ENCODE results near the gene SH3GLB2. TPM values are rescaled to one million over a fixed set of nuclear protein-coding genes. Genes with fewer than 3 reads are reported as not detected.
A peak's percentile ranks its signal among the peaks of the same experiment; 100 is the strongest.

The SH3GLB2 gene
- total and polyA plus RNA-seq, 4 donors, result 51.3 to 110 (median 71.7) TPM

DNA sequence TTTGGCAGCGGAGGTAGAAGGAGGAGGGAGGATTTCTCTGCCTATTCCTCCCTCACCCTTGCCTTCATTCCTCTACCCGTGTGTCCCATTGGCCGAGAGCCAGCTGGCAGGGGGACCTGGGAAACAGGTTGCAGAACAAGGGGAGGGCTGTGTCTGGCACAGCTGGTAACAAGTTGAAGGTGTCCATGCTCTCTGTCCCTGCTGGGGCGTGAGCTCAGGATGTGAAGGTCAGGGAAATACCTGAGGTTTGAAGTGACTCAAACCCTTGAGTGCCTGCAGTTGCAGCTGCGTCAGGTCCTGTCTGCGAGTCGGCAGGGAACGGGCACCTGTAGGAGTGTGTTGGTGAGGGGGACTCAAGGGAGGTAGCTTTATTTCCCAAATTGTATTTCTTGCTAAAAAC, 24.5 kb upstream of the SH3GLB2 start:
- peak in 2 of 3 donors; percentile 47 to 52 for DNase-seq
- Histone ChIP-seq H3K9me3 (ENCODE audit: control insufficient read depth in 4 of 4, insufficient read depth in 3 of 4, low read length in 3 of 4) (no peaks in the 10 kb centered on the region), H3K9ac (ENCODE audit: insufficient read depth in 1 of 2, low read length in 2 of 2) (no peak overlapping the region), H3K4me3 (no peak overlapping the region), H3K27ac (ENCODE audit: low read depth in 1 of 2, low read length in 1 of 2) (peak overlapping the region in 1 of 2 donors; percentile 7), H3K36me3 (ENCODE audit: control insufficient read depth in 4 of 4, insufficient read depth in 4 of 4, low read length in 4 of 4) (peaks cover 3 to 32% (median 13%) of the 10 kb centered on the region in 4 donors), H3K27me3 (ENCODE audit: control insufficient read depth in 3 of 3, insufficient read depth in 3 of 3, low read length in 2 of 3) (no peaks in the 10 kb centered on the region), H3K4me1 (ENCODE audit: control insufficient read depth in 5 of 5, insufficient read depth in 5 of 5, low read length in 5 of 5) (peaks cover 0 to 2% (median 0%) of the 10 kb centered on the region in 5 donors)
- ATAC-seq (ENCODE audit: insufficient read depth, low FRiP score), result peak; percentile 39
- WGBS, 2 donors, result 74 to 86% methylated on average over 8 of the region's 8 CpGs
- no peak for TF ChIP-seq CTCF (IDR thresholded peaks at IDR 0.05; ENCODE audit: control extremely low read depth, extremely low read depth)

GRCh38 chr9:129042016-129042415, 13.9 kb upstream of the SH3GLB2 start:
- no peak overlapping the region for H3K4me3 ChIP-seq
- H3K36me3 ChIP-seq (ENCODE audit: control insufficient read depth in 4 of 4, insufficient read depth in 4 of 4, low read length in 4 of 4), result peaks cover 3 to 19% (median 11%) of the 10 kb centered on the region in 4 donors
- no peak overlapping the region for H3K9ac ChIP-seq (ENCODE audit: insufficient read depth in 1 of 2, low read length in 2 of 2)
- no peak for ATAC-seq (ENCODE audit: insufficient read depth, low FRiP score)
- DNase-seq, result no peak
- H3K27ac ChIP-seq (ENCODE audit: low read depth in 1 of 2, low read length in 1 of 2), result no peak overlapping the region
- no peaks in the 10 kb centered on the region for H3K9me3 ChIP-seq (ENCODE audit: control insufficient read depth in 4 of 4, insufficient read depth in 3 of 4, low read length in 3 of 4)
- no peaks in the 10 kb centered on the region for H3K27me3 ChIP-seq (ENCODE audit: control insufficient read depth in 3 of 3, insufficient read depth in 3 of 3, low read length in 2 of 3)
- H3K4me1 ChIP-seq (ENCODE audit: control insufficient read depth in 5 of 5, insufficient read depth in 5 of 5, low read length in 5 of 5), result peaks cover 0 to 13% (median 10%) of the 10 kb centered on the region in 5 donors
- TF ChIP-seq CTCF (IDR thresholded peaks at IDR 0.05; ENCODE audit: control extremely low read depth, extremely low read depth), result no peak
- WGBS, 2 donors, result 95 to 97% methylated on average over 16 of the region's 16 CpGs

DNA sequence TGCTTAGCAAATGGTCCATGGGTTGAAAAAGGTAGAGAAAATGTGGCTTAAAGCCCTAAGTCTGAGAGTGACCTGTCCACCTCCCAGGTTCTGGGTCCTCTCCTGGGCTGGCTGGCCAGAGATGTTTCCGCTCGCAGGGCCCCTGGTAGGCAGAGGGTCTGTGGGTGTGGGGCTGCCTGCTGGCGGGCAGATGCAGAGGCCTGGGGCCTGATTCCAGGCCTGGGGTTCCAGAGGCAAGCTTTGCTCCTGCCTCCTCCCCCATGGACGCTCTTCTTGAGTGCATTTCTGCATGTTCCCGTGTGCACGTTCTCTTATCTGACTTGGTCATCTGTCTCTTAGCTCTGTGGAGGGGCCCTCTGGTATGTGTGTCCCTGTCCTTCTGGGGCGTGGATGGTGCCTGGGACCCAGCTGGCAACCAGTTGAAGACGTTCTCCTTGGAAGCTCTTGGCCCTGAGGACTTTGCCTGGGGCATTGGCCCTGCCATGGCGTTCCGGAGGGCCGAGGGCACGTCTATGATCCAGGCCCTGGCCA, 12.0 kb upstream of the SH3GLB2 start:
- WGBS, 2 donors, result 96 to 97% methylated on average over 12 of the region's 12 CpGs
- H3K36me3 ChIP-seq (ENCODE audit: control insufficient read depth in 4 of 4, insufficient read depth in 4 of 4, low read length in 4 of 4), result peaks cover 3 to 16% (median 13%) of the 10 kb centered on the region in 4 donors
- TF ChIP-seq CTCF (IDR thresholded peaks at IDR 0.05; ENCODE audit: control extremely low read depth, extremely low read depth), result no peak

More for the DNA sequence above, 12.0 kb upstream of the SH3GLB2 start:
- DNase-seq, result no peak
- no peaks in the 10 kb centered on the region for H3K9me3 ChIP-seq (ENCODE audit: control insufficient read depth in 4 of 4, insufficient read depth in 3 of 4, low read length in 3 of 4)
- no peak overlapping the region for H3K27ac ChIP-seq (ENCODE audit: low read depth in 1 of 2, low read length in 1 of 2)
- no peak for ATAC-seq (ENCODE audit: insufficient read depth, low FRiP score)
- H3K4me3 ChIP-seq, result no peak overlapping the region
- H3K4me1 ChIP-seq (ENCODE audit: control insufficient read depth in 5 of 5, insufficient read depth in 5 of 5, low read length in 5 of 5), result peaks cover 0 to 20% (median 10%) of the 10 kb centered on the region in 5 donors
- no peaks in the 10 kb centered on the region for H3K27me3 ChIP-seq (ENCODE audit: control insufficient read depth in 3 of 3, insufficient read depth in 3 of 3, low read length in 2 of 3)
- H3K9ac ChIP-seq (ENCODE audit: insufficient read depth in 1 of 2, low read length in 2 of 2), result no peak overlapping the region
